Erythroblast (primary cell): ENCODE results near the gene TMC1.

ENCODE experiments used
- DNase-seq, 2 experiments: peaks; one replicate each; lab custom pipeline; 2025; lab: John Stamatoyannopoulos, UW
- GATA1 ChIP-seq: IDR thresholded peaks from 2 replicates; pipeline ENCODE4 v1.6.1; 2011; ENCODE audit warnings: low read depth, mild to moderate bottlenecking, control low read depth, low read length, moderate library complexity
- POLR2A ChIP-seq: IDR thresholded peaks from 2 replicates; pipeline ENCODE4 v1.6.1; 2011; ENCODE audit warnings: mild to moderate bottlenecking, low read length

The TMC1 gene

GRCh38 chr9:72674961-72675360, 153.6 kb downstream of the TMC1 start:
- no peak for DNase-seq
- no peak for TF ChIP-seq POLR2A
- TF ChIP-seq GATA1 = no peak

GRCh38 chr9:72675586-72675985, 154.2 kb downstream of the TMC1 start:
- DNase-seq = no peak
- no peak for TF ChIP-seq GATA1
- no peak for TF ChIP-seq POLR2A

GRCh38 chr9:72680593-72681282, 159.3 kb downstream of the TMC1 start:
- TF ChIP-seq GATA1 (no peak), POLR2A (no peak)
- DNase-seq = no peak

GRCh38 chr9:72681283-72681630, 159.8 kb downstream of the TMC1 start:
- TF ChIP-seq POLR2A = no peak
- no peak for TF ChIP-seq GATA1
- no peak for DNase-seq

- no peak for TF ChIP-seq GATA1
- no peak for TF ChIP-seq POLR2A
- DNase-seq = no peak
Observed at GRCh38 chr9:72684615-72685014, 163.2 kb downstream of the TMC1 start.

- no peak for TF ChIP-seq POLR2A
- no peak for TF ChIP-seq GATA1
- DNase-seq = no peak
Observed at GRCh38 chr9:72685911-72686310, 164.5 kb downstream of the TMC1 start.

- TF ChIP-seq GATA1 (no peak), POLR2A (no peak)
- no peak for DNase-seq
Observed at GRCh38 chr9:72687331-72687730, 165.9 kb downstream of the TMC1 start.

- no peak for DNase-seq
- TF ChIP-seq POLR2A (no peak), GATA1 (no peak)
Observed at GRCh38 chr9:72691671-72692070, 170.3 kb downstream of the TMC1 start.

GRCh38 chr9:72695365-72695764, 174.0 kb downstream of the TMC1 start:
- TF ChIP-seq POLR2A (no peak), GATA1 (no peak)

GRCh38 chr9:72696511-72696910, 175.1 kb downstream of the TMC1 start:
- no peak for TF ChIP-seq POLR2A
- no peak for DNase-seq

More at GRCh38 chr9:72695365-72695764, 174.0 kb downstream of the TMC1 start:
- DNase-seq = peak in 1 of 2 experiments; percentile 4

GRCh38 chr9:72701510-72701909, 180.1 kb downstream of the TMC1 start:
- no peak for DNase-seq
- TF ChIP-seq POLR2A = no peak
- TF ChIP-seq GATA1 = no peak

GRCh38 chr9:72703574-72703973, 182.2 kb downstream of the TMC1 start:
- no peak for DNase-seq
- TF ChIP-seq POLR2A (no peak), GATA1 (no peak)

- no peak for DNase-seq
- TF ChIP-seq GATA1 = no peak
- TF ChIP-seq POLR2A = no peak
Observed at GRCh38 chr9:72704688-72705375, 183.4 kb downstream of the TMC1 start.

- DNase-seq = peak; percentile 2 to 5
- no peak for TF ChIP-seq POLR2A
- TF ChIP-seq GATA1 = no peak
Observed at GRCh38 chr9:72718503-72718902, 197.1 kb downstream of the TMC1 start.

- DNase-seq = no peak
- TF ChIP-seq POLR2A = no peak
- TF ChIP-seq GATA1 = no peak
Observed at GRCh38 chr9:72721067-72721466, 199.7 kb downstream of the TMC1 start.
